HG03457 (cell line): ENCODE measurements around the gene ZNF445.
"Not testable (repeated sequence)": the region's sequence is repeated elsewhere in the genome, so short reads cannot be mapped to it uniquely, and the experiment has no call there.

Experiments
- ATAC-seq: cut with Tn5 transposase; IDR thresholded peaks from one replicate; pipeline ENCODE4 v1.9.1; 2021; ENCODE audit warnings: moderate number of reproducible peaks; ENCODE audit not compliant: unreplicated experiment

Gene ZNF445

GRCh38 chr3:44477312-44478030 lies at the start of gene ZNF445:
TSS of gene ZNF445 (minus strand) at chr3:44477670. CDS start at chr3:44455549, 22,121 bp downstream.
- ATAC-seq = peak; percentile 66

- no peak for ATAC-seq
Observed at GRCh38 chr3:44525060-44525459, 47.6 kb upstream of the ZNF445 start.

- ATAC-seq = no peak
Observed at GRCh38 chr3:44522494-44522933, 45.0 kb upstream of the ZNF445 start.

GRCh38 chr3:44521721-44522120 lies 44.3 kb upstream of the ZNF445 start:
- ATAC-seq = no peak

- ATAC-seq = no peak
Observed at GRCh38 chr3:44518782-44519156, 41.3 kb upstream of the ZNF445 start.

GRCh38 chr3:44516230-44516629 lies 38.8 kb upstream of the ZNF445 start:
- ATAC-seq = no peak

- no peak for ATAC-seq
Observed at GRCh38 chr3:44513513-44513912, 36.0 kb upstream of the ZNF445 start.

GRCh38 chr3:44511238-44511566 lies 33.7 kb upstream of the ZNF445 start:
- no peak for ATAC-seq

GRCh38 chr3:44510000-44510368 lies 32.5 kb upstream of the ZNF445 start:
- ATAC-seq = peak; percentile 28

- ATAC-seq = no peak
Observed at GRCh38 chr3:44509393-44509921, 32.0 kb upstream of the ZNF445 start.

- ATAC-seq = no peak
Observed at GRCh38 chr3:44506961-44507360, 29.5 kb upstream of the ZNF445 start.

- ATAC-seq = no peak
Observed at GRCh38 chr3:44506556-44506955, 29.1 kb upstream of the ZNF445 start.

GRCh38 chr3:44504566-44504965 lies 27.1 kb upstream of the ZNF445 start:
- no peak for ATAC-seq

- not testable (repeated sequence) for ATAC-seq
Observed at GRCh38 chr3:44503178-44503577, 25.7 kb upstream of the ZNF445 start.

- ATAC-seq = no peak
Observed at GRCh38 chr3:44501971-44502370, 24.5 kb upstream of the ZNF445 start.

- ATAC-seq = not testable (repeated sequence)
Observed at GRCh38 chr3:44499899-44500168, 22.4 kb upstream of the ZNF445 start.

GRCh38 chr3:44499149-44499898 lies 21.9 kb upstream of the ZNF445 start:
- ATAC-seq = no peak

- ATAC-seq = no peak
Observed at GRCh38 chr3:44495636-44496415, 18.4 kb upstream of the ZNF445 start.

- ATAC-seq = no peak
Observed at GRCh38 chr3:44492496-44492895, 15.0 kb upstream of the ZNF445 start.

- ATAC-seq = no peak
Observed at GRCh38 chr3:44482721-44483120, 5.3 kb upstream of the ZNF445 start.

GRCh38 chr3:44478606-44479094 lies 1.2 kb upstream of the ZNF445 start:
- ATAC-seq = no peak

GRCh38 chr3:44478055-44478468 lies 592 bp upstream of the ZNF445 start:
- ATAC-seq = no peak
